Osteocyte (in vitro differentiated cells): Measurements from ENCODE around the gene MRAS. TPM values are rescaled to one million over a fixed set of nuclear protein-coding genes. Genes with fewer than 3 reads are reported as not detected.

Experiments
- DNase-seq: peaks from one replicate; pipeline ENCODE4 v3.0.0; 2021; ENCODE audit warnings: mixed read lengths; ENCODE audit not compliant: unreplicated experiment; ENCODE audit errors: extremely low spot score
- H3K27ac Mint-ChIP-seq: one replicate; pipeline ENCODE4 v1.8.0; 2021; ENCODE audit warnings: mild to moderate bottlenecking, mixed read lengths; ENCODE audit not compliant: unreplicated experiment
- H3K27me3 Mint-ChIP-seq: one replicate; pipeline ENCODE4 v1.8.0; 2021; ENCODE audit warnings: mixed read lengths; ENCODE audit not compliant: unreplicated experiment
- H3K36me3 Mint-ChIP-seq: one replicate; pipeline ENCODE4 v1.8.0; 2021; ENCODE audit warnings: mixed read lengths; ENCODE audit not compliant: unreplicated experiment
- H3K4me1 Mint-ChIP-seq: one replicate; pipeline ENCODE4 v1.8.0; 2021; ENCODE audit warnings: mixed read lengths; ENCODE audit not compliant: unreplicated experiment
- H3K4me3 Mint-ChIP-seq: one replicate; pipeline ENCODE4 v1.8.0; 2021; ENCODE audit warnings: mild to moderate bottlenecking, moderate library complexity, mixed read lengths; ENCODE audit not compliant: unreplicated experiment
- H3K9me3 Mint-ChIP-seq: one replicate; pipeline ENCODE4 v1.8.0; 2021; ENCODE audit warnings: mixed read lengths; ENCODE audit not compliant: unreplicated experiment
- CTCF ChIP-seq: fragments of 200-600 bp; sonication (generic); IDR thresholded peaks from 2 replicates; pipeline ENCODE4 v1.5.0; 2021; ENCODE audit warnings: antibody characterized with exemption, mild to moderate bottlenecking, moderate library complexity
- total RNA-seq: library from RNA; stranded (reverse); gene quantifications from 2 replicates; pipeline ENCODE4 v1.2.1, GENCODE V29; 2021

The MRAS gene
- total RNA-seq, 1 donor from 2014 or later: 25.5 TPM

DNA sequence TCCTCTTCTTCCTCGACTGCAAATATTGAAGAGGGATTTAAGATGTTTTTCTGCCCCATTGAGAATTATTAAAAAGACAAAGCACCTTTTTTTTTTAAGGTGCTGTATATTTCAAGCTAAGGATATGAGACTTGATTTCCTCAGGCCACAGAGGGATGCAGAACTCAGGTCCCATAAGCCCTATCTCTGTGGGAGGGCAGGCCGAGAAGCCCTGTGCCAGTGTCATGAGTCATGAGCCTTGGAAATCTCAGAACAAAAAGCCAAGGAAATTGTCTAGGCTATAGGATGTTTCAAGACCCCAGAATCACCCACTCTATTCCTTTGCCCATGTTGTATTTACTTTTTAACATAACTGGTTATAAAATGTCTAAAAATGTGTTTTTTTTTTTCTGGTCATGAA lies 93.4 kb downstream of the MRAS start:
- no peak overlapping the region for H3K4me3 Mint-ChIP-seq
- DNase-seq: no peak
- H3K36me3 Mint-ChIP-seq: peaks cover 4% of the 10 kb centered on the region
- no peaks in the 10 kb centered on the region for H3K9me3 Mint-ChIP-seq
- H3K27me3 Mint-ChIP-seq: peaks cover 9% of the 10 kb centered on the region
- H3K4me1 Mint-ChIP-seq: peaks cover 10% of the 10 kb centered on the region
- TF ChIP-seq CTCF: no peak
- H3K27ac Mint-ChIP-seq: no peak overlapping the region

DNA sequence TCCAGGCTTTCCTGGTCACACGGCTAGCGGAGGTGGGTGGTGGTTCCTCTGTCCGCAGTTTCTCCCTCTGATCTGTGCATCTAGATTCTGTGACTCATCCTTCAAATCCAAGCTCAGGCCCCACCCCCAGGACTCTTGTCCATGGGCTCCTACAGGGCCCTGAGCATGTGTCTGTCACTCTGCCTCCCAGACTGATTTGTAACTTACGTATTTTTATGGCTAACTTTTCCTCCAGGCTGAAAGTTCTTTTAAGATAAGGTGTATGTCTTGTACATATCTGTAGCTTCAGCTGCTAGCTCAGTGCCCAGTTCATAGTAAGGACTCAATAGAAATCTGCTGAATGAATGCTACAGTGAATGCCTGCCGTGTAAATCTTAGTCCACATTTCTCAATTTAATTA lies 94.1 kb downstream of the MRAS start:
- Mint-ChIP-seq H3K27ac (no peak overlapping the region), H3K4me1 (peaks cover 10% of the 10 kb centered on the region)

DNA sequence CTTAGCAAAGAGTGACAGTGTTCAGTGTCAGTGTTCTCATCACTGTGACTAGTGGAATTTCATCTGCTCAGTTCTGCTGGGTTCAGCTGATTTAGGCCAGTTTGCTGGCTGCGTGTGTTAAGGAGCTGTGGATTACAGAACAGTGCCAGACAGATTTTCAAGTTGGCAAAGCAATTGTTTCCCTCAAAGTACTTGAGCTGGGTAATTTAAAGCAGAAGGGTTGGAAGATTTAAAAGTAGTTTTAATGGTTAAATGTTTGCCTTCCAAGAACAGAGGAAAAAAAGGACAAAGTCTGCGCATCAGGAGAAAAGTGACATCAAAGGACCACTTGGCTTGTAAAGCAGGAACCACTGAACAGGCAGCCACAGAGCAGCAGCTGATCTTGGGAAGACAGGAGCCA lies 94.7 kb downstream of the MRAS start:
- H3K36me3 Mint-ChIP-seq: no peaks in the 10 kb centered on the region
- peaks cover 10% of the 10 kb centered on the region for H3K4me1 Mint-ChIP-seq
- no peak for TF ChIP-seq CTCF
- peaks cover 4% of the 10 kb centered on the region for H3K27me3 Mint-ChIP-seq
- no peak overlapping the region for H3K27ac Mint-ChIP-seq
- no peak overlapping the region for H3K4me3 Mint-ChIP-seq
- no peak for DNase-seq
- no peaks in the 10 kb centered on the region for H3K9me3 Mint-ChIP-seq

More for the DNA sequence above, 94.1 kb downstream of the MRAS start:
- no peak overlapping the region for H3K4me3 Mint-ChIP-seq
- H3K36me3 Mint-ChIP-seq: peaks cover 1% of the 10 kb centered on the region
- H3K27me3 Mint-ChIP-seq: peaks cover 6% of the 10 kb centered on the region
- no peaks in the 10 kb centered on the region for H3K9me3 Mint-ChIP-seq
- DNase-seq: no peak
- TF ChIP-seq CTCF: no peak

DNA sequence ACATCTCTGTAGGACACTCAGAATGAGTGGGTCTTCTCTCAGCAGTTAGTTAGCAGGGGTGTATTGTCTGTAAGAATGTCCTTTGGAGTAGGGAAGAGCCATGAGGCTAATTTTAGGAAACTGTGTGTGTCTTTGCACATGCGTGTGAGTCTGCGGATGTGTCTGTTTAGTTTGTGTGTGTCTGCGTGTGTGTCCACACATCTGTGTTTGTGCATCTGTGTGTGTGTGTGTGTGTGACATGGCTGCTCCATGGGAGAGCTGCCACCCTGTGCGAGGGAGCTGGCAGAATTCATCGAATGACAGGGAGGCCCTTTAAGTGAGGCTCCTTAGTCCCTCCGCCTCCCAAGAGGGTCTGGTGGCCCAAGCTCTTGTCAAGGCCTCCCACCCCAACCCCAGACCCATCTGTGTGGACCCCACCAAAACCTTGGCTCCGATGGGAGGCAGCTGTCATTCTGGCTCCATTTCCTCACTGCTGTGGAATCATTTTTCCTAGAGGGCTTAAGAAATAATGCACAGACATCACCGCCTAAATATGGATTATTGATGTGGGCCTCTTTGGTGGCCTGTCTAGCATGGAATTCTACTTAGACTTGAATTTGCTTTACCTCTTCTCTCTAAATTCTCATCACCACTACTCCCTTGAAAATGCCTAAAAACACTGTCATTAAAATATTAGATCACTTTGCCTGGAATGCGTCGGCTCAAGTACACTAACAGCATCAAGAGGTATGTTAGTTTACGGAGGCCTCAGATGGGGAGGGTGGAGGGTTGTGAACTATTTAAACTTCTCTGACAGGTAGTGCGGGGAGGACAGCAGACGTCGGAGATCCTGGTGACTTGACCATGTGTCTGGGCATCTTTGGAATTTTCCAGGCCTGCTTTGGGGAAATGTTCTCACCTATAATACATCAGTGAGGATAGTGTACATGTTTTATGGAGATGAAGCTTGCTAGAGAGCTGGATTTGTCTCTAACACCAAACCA lies 95.4 kb downstream of the MRAS start:
- Mint-ChIP-seq H3K9me3 (no peaks in the 10 kb centered on the region), H3K4me1 (peaks cover 10% of the 10 kb centered on the region), H3K36me3 (no peaks in the 10 kb centered on the region), H3K4me3 (no peak overlapping the region), H3K27ac (no peak overlapping the region), H3K27me3 (peaks cover 4% of the 10 kb centered on the region)
- no peak for TF ChIP-seq CTCF
- no peak for DNase-seq

GRCh38 chr3:138445236-138445635 lies 96.9 kb downstream of the MRAS start:
- no peak for TF ChIP-seq CTCF
- H3K36me3 Mint-ChIP-seq: no peaks in the 10 kb centered on the region
- H3K9me3 Mint-ChIP-seq: no peaks in the 10 kb centered on the region

More at GRCh38 chr3:138445236-138445635, 96.9 kb downstream of the MRAS start:
- Mint-ChIP-seq H3K27me3 (peaks cover 4% of the 10 kb centered on the region), H3K27ac (no peak overlapping the region), H3K4me3 (no peak overlapping the region), H3K4me1 (peaks cover 10% of the 10 kb centered on the region)
- no peak for DNase-seq
